ENCODE results near the gene WNT3.
"Not testable (repeated sequence)": the region's sequence is repeated elsewhere in the genome, so short reads cannot be mapped to it uniquely, and the experiment has no call there.

Gene WNT3

GRCh38 chr17:46848534-46848933 is 30.0 kb upstream of the WNT3 start:
- TF ChIP-seq CTCF (IDR thresholded peaks at IDR 0.05; ENCODE audit: insufficient read depth, low read depth, low read length, missing control alignments): no peak
- no peak overlapping the region for H3K4me3 ChIP-seq (ENCODE audit: low read depth, low read length)
- DNase-seq (ENCODE audit: low read depth): no peak

- H3K4me3 ChIP-seq (ENCODE audit: low read depth, low read length): no peak overlapping the region
- DNase-seq (ENCODE audit: low read depth): no peak
- TF ChIP-seq CTCF (IDR thresholded peaks at IDR 0.05; ENCODE audit: insufficient read depth, low read depth, low read length, missing control alignments): no peak
These were observed 29.0 kb upstream of the WNT3 start for GRCh38 chr17:46847204-46848191.

- TF ChIP-seq CTCF (IDR thresholded peaks at IDR 0.05; ENCODE audit: insufficient read depth, low read depth, low read length, missing control alignments): peak; percentile 51
- peak; percentile 19 for DNase-seq (ENCODE audit: low read depth)
- H3K4me3 ChIP-seq (ENCODE audit: low read depth, low read length): no peak overlapping the region
These were observed 24.3 kb upstream of the WNT3 start for GRCh38 chr17:46842835-46843234.

DNA sequence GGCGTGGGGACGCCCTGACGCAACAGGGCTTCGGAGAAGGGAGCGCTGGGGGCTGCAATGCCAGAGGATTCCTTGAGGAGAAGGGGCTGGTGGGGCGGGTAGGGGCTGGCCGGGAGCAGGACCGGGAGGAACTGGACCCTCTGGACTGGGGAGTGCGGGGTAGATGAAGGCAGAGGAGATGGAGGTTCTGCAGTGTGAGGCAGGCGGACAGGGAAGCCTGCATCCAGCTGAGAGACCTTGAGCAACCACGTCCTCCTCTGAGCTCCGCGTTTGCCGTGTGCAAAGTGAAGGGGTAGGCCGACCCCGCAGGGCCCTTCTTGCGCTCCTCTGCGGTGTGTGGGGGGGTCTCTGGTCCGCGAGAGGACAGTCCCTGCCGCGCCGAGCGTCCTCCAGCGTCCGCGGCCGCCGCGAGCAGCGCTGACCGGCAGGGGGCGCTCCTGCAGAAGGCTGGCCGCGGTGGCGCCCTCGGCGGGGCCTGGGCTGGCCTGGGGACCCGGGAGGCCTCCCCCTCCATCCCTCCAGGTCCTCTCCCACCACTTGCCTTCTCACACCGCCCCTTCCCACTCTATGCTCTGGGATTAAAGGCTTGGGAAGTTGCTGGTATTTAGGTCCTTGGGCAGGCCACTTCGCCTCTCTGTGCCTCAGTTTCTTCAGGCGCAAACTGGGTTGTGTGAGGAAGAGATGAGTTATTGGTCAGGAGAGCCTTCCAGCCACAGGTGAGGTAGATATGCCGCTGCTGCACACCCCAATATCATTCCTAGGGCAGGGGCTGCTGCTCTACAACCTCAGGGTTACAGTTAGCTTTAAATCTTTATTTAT is 23.3 kb upstream of the WNT3 start:
- no peak overlapping the region for H3K4me3 ChIP-seq (ENCODE audit: low read depth, low read length)
- no peak for DNase-seq (ENCODE audit: low read depth)
- peak; percentile 59 for TF ChIP-seq CTCF (IDR thresholded peaks at IDR 0.05; ENCODE audit: insufficient read depth, low read depth, low read length, missing control alignments)

- not testable (repeated sequence) for H3K4me3 ChIP-seq (ENCODE audit: low read depth, low read length); DNase-seq (ENCODE audit: low read depth)
These were observed 22.1 kb upstream of the WNT3 start for GRCh38 chr17:46840596-46840995.

DNA sequence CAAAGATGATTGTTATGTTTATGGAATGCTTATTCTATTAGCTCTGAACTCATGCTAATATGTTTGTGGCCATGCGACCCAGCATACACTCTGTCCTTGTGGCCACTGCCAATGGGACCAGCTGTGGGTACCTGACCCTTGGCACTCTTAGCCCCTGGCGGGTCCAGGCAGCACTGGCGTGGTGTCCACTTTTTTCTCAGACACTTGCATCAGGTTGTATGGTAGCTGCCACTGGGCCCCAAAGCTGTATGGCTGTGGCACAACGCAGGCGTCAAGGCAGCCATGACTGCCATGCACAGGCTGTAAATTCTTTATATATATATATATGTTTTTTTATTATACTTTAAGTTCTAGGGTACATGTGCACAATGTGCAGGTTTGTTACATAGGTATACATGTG is 20.7 kb upstream of the WNT3 start:
- DNase-seq (ENCODE audit: low read depth): no peak
- H3K4me3 ChIP-seq (ENCODE audit: low read depth, low read length): no peak overlapping the region
- TF ChIP-seq CTCF (IDR thresholded peaks at IDR 0.05; ENCODE audit: insufficient read depth, low read depth, low read length, missing control alignments): no peak

DNA sequence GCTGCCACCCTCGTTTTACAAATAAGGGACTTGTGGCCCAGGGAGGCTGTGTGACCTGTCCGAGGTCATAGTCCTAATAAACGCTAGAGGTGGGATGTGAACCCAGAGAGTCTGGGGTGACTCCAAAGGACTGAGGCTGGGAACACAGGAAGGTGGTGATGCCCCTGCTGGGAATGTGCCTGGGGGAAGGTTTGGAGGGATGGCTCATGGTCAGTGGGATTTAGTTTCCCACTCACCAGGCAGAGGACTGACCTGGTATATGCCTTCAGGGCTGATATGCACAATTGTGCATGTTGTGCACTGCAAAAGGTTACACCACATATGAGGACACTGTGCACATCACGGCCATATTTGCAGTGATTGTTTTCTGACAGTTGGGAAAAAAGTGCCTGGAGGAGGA is 19.0 kb upstream of the WNT3 start:
- no peak overlapping the region for H3K4me3 ChIP-seq (ENCODE audit: low read depth, low read length)
- no peak for DNase-seq (ENCODE audit: low read depth)
- TF ChIP-seq CTCF (IDR thresholded peaks at IDR 0.05; ENCODE audit: insufficient read depth, low read depth, low read length, missing control alignments): no peak
